Panc1 (cell line): ENCODE measurements around the gene POU6F1.

Source experiments
- POLR2AphosphoS5 ChIP-seq: IDR thresholded peaks from 2 replicates; pipeline ENCODE4 v1.6.1; 2012; ENCODE audit warnings: mild to moderate bottlenecking, low read depth, low read length, moderate library complexity
- SIN3A ChIP-seq: IDR thresholded peaks from 2 replicates; pipeline ENCODE4 v1.6.1; 2012; ENCODE audit warnings: low read depth, mild to moderate bottlenecking, low read length, moderate library complexity, borderline replicate concordance; ENCODE audit not compliant: insufficient read depth
- TF ChIP-seq, protein P1 (sequence below): fragments of 450-650 bp; IDR thresholded peaks from 2 replicates; pipeline ENCODE4 v1.5.1; 2017; ENCODE audit warnings: mild to moderate bottlenecking

DNA sequence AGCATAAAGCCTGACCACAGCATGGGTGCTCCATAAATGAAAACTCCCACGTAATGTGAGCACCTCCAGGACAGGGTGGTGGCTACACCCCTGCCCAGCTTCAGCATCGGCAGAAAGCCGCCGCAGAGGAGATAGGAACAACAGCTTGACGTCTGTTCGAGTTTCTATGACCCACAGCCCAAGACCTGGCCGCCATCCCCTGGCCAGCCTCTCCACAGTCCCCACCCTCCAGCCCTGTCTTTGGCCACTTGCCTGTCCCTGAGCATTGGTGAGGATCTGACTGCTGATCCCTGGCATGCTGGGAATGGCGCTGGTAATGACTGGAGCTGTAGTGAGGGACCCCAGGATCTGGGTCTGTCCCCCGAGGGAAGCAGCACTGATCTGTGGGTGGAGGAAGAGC lies 21.3 kb downstream of the POU6F1 start:
- TF ChIP-seq, protein P1, sequence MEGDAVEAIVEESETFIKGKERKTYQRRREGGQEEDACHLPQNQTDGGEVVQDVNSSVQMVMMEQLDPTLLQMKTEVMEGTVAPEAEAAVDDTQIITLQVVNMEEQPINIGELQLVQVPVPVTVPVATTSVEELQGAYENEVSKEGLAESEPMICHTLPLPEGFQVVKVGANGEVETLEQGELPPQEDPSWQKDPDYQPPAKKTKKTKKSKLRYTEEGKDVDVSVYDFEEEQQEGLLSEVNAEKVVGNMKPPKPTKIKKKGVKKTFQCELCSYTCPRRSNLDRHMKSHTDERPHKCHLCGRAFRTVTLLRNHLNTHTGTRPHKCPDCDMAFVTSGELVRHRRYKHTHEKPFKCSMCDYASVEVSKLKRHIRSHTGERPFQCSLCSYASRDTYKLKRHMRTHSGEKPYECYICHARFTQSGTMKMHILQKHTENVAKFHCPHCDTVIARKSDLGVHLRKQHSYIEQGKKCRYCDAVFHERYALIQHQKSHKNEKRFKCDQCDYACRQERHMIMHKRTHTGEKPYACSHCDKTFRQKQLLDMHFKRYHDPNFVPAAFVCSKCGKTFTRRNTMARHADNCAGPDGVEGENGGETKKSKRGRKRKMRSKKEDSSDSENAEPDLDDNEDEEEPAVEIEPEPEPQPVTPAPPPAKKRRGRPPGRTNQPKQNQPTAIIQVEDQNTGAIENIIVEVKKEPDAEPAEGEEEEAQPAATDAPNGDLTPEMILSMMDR: no peak
- no peak for TF ChIP-seq POLR2AphosphoS5
- TF ChIP-seq SIN3A: no peak
